Measurements from ENCODE around the gene TMCO4.

The TMCO4 gene

DNA sequence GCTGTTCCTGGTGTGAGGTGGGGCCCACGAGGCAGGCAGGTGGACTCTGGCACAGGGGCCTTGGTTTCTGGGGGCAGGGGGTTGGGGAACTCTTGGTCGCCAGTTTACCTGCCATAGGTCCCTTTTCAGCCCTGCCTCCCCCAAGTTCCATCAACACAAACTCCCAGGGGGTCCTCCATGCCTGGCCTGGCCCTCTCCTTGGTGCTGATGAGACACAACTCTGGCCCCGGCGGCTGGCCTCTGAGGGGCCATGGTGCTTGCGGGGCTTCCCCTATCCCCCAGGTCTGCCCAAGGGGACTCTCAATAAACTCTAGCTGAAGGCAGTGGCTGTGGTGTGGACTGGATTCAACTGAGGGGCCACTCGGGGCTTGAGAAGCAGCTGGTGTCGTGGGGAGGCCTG, 119.1 kb downstream of the TMCO4 start:
- DNase-seq: no peak

DNA sequence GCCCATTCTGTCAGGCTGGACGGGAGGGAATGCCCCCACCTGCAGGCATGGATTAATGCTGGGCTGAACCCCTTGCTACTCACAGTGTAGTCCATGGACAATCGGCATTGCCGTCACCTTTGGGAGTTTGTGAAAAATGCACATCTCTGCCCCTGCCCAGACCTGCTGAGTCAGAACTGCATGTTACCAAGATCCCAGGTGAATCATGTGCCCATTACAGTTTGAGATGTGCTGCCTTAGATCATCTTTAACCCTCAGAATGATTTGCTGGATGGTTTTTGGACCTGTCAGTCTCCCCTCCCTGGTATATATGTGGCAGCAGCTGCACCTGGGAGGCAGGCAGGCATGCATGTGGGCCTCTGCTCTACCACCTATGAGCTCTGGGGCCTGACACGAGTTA, 120.0 kb downstream of the TMCO4 start:
- no peak for DNase-seq

DNA sequence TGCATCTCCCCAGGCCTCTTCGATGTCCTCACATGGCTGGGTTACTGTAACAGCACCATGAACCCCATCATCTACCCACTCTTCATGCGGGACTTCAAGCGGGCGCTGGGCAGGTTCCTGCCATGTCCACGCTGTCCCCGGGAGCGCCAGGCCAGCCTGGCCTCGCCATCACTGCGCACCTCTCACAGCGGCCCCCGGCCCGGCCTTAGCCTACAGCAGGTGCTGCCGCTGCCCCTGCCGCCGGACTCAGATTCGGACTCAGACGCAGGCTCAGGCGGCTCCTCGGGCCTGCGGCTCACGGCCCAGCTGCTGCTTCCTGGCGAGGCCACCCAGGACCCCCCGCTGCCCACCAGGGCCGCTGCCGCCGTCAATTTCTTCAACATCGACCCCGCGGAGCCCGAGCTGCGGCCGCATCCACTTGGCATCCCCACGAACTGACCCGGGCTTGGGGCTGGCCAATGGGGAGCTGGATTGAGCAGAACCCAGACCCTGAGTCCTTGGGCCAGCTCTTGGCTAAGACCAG, 120.7 kb downstream of the TMCO4 start:
- no peak for DNase-seq

DNA sequence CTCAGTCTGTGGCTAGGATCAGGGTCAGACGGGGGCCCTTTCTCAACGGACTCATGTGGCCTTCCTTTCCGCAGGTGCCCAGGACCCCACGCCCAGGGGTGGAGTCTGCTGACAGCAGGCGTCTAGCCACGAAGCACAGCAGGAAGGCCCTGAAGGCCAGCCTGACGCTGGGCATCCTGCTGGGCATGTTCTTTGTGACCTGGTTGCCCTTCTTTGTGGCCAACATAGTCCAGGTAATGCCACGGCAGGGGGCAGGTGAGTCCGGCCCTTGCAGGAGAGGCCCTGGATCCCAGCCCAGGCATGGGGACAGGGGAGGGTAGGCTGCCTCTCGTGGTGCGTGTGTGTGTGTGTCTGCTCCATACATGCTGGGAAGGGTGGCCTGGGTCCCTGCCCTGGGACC, 121.2 kb downstream of the TMCO4 start:
- no peak for DNase-seq

DNA sequence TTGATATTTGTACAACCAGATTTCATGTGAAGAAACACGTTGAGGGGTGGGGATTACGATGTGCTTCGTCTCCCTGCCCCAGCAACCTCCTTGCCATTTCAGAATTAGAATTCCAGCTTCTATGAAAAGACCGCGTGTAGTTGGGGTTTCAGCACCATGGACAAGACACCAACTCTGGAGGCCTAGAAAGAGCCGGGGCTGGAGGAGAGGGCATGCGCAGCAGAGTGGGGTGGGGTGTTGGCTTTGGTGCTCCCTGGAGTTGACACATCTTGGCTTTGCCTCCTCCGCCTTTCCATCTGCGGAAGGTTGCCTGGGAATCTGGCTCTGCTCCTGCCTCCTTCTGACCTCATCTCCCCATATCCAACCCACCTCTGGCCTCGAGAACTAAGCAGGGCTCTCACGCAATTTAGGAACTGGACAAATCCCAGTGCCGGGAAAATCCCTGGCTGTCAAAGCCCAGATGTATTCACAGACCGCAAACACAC, 123.2 kb downstream of the TMCO4 start:
- DNase-seq: peak; percentile 43

DNA sequence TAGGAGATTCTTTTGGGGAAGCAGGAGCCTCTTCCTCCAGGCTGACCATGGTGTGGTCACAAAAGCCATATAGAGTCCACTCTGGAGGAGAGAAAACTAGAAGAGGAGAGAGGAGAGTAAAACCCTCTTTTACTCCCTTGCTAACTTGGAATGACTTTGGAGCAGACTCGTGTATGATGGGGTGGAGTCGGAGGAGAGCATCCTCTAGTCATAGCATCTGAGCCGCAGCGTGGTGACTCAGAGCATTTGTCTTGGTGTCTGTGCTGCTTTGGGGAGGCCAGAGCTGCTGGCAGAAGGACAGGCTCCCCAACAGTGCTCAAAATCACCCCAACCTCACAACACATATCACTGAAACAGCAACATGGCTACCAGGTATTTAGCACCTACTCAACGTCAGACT, 123.9 kb downstream of the TMCO4 start:
- no peak for DNase-seq

DNA sequence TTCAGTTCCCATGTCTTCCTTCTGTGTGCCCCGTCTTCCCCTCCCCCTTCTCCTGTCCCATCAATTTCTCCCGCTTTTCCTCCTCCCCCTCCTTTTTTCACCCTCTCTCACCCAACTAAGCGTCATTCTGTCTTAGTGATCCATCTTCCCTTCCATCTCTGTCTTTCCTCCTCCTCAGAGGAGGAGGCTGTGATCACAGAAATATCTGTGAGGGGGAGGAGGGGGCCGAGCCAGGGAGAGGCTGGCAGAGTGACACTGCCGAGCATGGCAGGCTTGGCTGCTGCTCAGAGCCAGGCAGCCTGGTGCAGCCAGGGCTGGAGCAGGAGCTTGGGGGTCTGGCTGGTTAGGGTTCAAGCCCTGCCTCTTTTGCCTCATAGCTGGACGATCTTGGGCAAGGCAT, 127.5 kb downstream of the TMCO4 start:
- DNase-seq: no peak

DNA sequence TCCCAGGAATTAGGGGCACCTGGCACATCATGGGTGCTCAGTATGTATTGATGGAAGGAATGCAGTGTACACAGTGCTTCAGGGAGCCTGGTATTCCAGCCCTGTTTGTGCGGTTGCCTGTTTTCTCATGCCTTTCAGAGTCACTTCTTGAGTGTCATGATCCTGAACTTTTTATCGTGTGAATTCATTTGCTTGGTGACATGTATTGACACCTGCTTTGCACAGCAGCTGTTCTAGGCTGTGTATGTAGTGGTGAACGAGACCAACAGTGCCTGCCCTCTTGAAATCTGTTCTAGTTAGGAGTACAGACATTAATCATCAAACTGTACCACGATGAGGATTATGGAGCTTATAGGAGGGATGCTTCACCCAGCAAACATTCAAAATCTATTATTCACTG, 128.9 kb downstream of the TMCO4 start:
- DNase-seq: no peak

DNA sequence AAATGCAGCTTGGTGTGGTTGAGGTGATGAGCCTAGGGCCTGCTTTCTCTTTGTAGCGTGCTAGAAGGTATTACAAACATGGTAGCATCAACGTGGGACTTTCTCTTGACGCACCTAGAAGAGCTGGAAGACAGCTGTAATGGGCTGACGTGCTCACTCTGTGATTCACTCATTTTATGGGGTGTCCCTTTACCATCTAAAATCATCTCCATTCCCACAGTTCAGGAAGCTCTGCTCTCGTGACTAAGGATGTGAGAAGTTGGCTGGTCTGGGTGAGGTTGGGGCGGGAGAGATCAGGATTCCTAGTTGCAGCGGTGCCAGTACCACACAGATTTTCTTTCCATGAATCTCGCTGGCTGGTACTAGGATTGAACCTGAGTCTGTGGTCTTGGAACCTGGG, 130.8 kb downstream of the TMCO4 start:
- no peak for DNase-seq

DNA sequence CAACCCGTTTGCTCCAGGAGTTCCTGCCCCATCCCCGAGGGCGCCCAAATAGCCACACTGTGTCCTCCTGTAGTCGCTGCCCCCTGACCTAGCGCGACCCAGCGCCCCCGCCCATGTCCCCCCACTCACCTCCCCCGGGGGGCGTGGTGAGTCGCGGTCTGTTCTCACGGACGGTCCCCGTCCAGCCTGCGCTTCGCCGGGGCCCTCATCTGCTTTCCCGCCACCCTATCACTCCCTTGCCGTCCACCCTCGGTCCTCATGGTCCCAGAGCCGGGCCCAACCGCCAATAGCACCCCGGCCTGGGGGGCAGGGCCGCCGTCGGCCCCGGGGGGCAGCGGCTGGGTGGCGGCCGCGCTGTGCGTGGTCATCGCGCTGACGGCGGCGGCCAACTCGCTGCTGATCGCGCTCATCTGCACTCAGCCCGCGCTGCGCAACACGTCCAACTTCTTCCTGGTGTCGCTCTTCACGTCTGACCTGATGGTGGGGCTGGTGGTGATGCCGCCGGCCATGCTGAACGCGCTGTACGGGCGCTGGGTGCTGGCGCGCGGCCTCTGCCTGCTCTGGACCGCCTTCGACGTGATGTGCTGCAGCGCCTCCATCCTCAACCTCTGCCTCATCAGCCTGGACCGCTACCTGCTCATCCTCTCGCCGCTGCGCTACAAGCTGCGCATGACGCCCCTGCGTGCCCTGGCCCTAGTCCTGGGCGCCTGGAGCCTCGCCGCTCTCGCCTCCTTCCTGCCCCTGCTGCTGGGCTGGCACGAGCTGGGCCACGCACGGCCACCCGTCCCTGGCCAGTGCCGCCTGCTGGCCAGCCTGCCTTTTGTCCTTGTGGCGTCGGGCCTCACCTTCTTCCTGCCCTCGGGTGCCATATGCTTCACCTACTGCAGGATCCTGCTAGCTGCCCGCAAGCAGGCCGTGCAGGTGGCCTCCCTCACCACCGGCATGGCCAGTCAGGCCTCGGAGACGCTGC, 133.9 kb downstream of the TMCO4 start:
- DNase-seq: no peak

DNA sequence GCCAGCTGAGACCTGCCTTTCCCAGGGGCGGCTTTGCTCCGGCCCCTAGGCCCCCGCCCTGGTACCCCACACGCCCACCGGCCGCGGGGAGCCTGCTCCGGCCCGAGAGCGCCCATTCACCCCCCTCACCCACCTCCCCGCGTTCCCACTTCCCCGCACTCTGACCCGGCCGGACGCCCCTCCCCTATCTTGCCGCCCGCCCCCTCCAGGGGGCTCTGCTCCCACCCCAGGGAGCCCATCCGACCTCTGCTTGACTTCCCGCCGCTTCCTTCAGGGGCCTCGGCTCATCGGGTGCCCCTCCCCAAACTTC, 134.6 kb downstream of the TMCO4 start:
- no peak for DNase-seq

DNA sequence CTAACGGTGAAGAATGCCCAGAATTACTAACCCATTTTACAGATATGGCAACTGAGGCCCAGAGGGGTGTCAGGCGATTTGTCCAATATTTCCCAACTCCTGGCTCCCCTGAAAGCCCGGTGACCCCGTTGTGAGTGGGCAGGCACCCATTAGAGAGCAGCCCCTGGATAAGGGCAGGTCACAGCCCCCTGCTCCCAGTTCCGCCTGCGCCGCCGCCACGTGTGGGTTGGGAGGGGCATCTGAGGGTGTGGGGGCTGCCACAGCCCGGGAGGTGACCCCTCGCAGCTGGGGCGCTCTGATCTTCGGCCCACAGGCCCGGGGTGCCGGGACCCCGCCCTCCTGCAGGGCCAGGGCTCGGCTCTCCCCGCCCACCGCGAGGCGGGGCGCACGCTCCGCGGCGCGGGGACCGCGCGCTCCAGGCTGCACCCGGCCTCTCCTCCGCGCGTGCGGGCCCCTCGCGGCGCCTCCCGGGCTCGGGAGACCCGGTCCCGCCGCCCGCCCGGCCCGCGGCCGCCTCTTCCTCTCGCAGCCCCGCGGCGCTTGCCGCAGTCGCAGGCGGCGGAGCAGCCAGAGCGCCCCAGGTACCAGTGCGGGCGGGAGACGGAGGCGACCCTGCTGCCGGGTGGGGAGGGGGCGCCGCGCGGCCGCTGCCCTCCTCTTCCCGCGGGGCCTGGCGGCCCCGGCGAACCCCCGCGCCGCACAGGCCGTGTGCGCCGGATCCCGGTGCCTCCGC, 135.1 kb downstream of the TMCO4 start, which contains the start of gene HTR6:
Gene HTR6 (plus strand): TSS at position 423 of the 733 bp plus-strand sequence. CDS start 879 bp downstream, outside the sequence.
- peak; percentile 59 for DNase-seq

DNA sequence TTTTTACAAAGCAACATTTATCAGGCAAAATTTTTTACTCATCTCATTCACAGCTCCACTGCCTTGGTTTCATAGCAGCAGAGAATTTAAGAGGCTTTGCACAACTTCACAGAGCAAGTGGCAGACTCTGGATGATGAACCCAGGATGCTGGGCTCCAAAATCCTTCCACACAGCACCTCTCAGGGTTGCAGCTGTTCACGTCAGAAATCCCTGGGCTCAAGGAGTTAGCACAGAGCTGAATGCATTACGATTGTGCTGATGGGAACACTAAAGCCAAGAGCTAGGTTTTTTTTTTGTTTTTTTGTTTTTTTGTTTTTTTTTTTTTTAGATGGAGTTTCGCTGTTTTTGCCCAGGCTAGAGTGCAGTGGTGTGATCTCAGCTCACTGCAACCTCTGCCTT, 137.4 kb downstream of the TMCO4 start:
- DNase-seq: no peak

DNA sequence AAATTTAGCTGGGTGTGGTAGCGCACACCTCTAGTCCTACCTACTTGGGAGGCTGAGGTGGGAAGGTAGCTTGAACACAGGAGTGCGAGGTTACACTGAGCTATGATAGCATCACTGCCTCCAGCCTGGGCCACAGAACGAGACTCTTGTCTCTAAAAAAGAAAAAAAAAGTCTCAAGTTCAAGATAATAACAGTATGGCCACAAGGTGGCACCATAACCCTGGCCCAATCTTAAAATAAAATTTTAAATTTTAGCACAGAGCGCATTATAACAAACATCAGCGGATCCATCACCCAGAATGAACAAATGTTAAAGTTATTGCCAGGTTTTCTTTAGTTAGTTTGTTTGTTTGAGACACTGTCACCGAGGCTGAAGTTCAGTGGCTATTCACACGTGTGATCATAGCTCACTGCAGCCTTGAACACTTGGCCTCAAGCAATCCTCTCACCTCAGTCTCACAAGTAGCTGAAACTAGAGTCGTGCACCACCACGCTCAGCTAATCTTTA, 137.9 kb downstream of the TMCO4 start:
- DNase-seq: peak; percentile 67

DNA sequence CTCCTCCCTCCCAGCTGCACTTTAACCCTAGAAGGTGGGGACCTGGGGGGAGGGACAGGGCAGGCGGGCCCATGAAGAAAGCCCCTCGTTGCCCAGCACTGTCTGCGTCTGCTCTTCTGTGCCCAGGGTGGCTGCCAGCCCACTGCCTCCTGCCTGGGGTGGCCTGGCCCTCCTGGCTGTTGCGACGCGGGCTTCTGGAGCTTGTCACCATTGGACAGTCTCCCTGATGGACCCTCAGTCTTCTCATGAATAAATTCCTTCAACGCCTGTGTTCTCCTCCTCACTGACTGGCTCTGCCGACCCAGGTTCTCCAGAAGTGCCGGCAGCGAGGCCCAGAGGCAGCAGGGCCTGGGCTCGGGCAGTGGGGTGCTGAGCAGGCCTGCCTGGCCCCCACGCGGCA, 141.5 kb downstream of the TMCO4 start:
- no peak for DNase-seq

DNA sequence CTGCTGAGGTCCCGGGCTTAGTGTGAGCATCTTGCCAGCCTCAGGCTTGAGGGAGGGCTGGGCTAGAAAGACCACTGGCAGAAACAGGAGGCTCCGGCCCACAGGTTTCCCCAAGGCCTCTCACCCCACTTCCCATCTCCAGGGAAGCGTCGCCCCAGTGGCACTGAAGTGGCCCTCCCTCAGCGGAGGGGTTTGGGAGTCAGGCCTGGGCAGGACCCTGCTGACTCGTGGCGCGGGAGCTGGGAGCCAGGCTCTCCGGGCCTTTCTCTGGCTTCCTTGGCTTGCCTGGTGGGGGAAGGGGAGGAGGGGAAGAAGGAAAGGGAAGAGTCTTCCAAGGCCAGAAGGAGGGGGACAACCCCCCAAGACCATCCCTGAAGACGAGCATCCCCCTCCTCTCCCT, 142.2 kb downstream of the TMCO4 start:
- no peak for DNase-seq

DNA sequence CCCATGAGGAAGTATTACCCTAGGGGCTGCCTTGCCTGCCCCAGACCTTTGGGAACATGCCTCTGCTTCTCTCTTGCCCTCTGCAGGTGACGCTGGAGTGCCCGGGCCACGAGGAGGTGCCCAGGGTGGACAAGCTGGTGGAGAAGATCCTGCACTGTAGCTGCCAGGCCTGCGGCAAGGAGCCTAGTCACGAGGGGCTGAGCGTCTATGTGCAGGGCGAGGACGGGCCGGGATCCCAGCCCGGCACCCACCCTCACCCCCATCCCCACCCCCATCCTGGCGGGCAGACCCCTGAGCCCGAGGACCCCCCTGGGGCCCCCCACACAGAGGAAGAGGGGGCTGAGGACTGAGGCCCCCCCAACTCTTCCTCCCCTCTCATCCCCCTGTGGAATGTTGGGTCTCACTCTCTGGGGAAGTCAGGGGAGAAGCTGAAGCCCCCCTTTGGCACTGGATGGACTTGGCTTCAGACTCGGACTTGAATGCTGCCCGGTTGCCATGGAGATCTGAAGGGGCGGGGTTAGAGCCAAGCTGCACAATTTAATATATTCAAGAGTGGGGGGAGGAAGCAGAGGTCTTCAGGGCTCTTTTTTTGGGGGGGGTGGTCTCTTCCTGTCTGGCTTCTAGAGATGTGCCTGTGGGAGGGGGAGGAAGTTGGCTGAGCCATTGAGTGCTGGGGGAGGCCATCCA, 142.8 kb downstream of the TMCO4 start:
- DNase-seq: no peak

DNA sequence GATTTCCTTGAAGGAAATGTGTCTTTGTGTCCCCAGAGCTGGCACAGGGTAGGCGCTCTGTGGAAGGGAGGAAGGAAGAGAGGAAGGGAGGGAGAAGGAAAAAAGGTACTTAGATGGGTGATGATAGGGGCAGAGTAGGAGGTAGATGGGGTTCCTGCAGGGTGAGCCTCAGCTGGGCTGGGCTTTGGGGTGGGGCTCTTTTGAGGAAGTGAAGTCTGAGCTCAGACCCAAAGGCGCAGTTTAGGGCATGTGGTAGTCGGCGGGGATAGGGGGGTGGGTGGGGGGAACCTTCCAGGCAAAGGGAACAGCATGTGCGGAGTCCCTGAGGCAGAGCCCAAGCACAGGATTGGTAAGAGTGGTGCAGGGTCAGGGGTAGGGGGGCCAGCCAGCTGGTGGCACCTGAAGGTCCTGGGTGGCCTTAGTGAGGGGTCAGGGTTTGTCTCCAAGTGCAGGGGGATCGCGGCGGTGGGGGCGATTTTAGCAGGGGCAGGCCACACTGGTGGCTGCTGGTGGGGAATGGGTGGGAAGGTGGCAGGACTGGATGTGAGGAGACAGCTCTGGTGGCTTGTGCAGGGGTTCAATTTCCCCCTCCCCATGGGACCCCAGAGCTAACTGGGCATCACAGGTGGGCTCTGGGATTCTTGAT, 143.5 kb downstream of the TMCO4 start:
- DNase-seq: no peak

DNA sequence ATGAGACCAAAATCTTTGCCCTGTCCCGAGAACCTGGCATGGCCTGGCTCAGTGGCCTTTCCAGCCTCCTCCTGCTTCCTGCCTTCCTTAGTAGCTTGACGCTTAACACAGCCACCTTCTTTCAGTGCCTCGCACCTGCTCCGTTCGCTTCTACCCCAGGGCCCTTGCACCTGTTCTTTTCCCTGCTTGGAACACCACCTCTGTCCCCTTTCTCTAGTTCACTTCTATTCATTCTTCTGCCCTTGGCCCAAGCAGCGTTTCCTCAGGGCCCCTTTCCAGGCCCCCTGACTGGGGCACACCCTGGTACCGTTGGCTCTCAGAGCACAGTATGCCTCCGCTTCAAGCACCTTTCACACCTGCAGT, 144.0 kb downstream of the TMCO4 start:
- no peak for DNase-seq

DNA sequence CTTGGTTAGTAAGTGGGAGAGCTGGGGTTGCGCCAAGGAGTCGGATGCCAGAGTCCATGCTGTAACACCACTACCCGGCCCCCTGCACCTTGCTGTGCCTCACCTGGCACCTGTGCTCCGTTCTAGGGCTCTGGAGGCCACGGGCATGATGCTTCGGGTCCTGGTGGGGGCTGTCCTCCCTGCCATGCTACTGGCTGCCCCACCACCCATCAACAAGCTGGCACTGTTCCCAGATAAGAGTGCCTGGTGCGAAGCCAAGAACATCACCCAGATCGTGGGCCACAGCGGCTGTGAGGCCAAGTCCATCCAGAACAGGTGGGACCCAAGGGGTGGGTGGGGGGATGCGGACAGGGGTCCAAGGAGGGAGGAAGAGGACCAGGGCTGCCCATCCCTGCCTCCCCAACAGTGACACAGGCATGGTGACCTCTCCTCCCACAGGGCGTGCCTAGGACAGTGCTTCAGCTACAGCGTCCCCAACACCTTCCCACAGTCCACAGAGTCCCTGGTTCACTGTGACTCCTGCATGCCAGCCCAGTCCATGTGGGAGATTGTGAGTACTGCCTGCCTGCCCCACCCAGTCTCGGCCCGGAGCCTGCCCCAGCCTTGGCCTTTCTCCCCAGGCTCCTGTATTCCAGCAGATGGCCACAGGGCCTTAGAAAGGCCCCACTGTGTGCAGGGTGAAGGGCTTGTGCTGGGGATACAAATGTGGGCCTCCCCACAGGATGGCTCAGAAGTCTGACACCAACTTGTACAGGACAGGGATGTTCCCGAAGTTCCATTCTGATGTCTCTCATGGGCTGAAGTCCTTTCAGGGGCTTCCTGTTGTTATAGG, 144.6 kb downstream of the TMCO4 start:
- DNase-seq: no peak

DNA sequence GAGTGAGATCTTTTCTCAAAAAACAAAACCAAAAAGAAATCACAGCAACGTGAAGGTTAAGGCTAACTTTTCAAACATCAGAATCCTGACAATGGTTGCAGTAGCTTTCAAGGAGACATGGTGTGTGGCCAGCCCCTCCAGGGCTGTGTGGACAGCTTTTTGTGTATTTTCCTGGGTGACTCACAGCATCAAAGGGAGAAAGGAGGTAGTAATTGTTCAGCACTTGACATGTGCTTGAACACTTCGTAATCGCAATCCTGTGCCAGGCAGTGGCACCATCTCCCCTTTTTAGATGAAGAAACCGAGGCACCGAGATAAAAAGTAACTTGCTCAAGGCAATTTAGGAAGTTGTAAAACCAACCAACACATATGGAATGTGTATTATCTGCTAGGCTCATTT, 145.3 kb downstream of the TMCO4 start:
- no peak for DNase-seq
